NCI-H2107 treated with DMSO at 0.1 percent for 48 hours (cell line): ENCODE measurements around the gene GBA3.

Source experiments
- DNase-seq: peaks from one replicate; lab custom pipeline; 2025; ENCODE audit not compliant: unreplicated experiment; lab: John Stamatoyannopoulos, UW

Gene GBA3

DNA sequence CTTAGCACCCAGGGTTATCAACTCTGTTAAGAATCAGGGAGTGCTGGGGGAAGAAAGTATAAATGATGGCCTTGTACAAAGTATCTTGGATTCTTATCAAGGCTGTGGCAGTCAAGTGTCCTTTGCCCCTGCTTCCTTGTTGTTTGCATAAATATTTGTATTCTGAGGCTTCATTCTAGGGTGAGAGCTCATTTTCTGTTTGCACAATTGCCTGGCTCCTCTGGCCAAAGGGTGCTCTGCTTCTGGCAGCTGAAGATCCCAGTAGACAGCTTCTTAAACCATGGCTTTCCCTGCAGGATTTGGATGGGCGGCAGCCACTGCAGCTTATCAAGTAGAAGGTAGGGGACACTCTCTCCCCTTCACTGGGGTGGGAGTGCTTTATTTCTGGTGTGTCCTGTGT is at the start of gene GBA3:
Gene GBA3 (plus strand): TSS at position 202 of the 400 bp plus-strand sequence.
- DNase-seq, result no peak

- no peak for DNase-seq
Measured at GRCh38 chr4:22643952-22644351, 48.8 kb upstream of the GBA3 start.

- DNase-seq, result no peak
Measured at GRCh38 chr4:22645481-22646182, 47.1 kb upstream of the GBA3 start.

DNA sequence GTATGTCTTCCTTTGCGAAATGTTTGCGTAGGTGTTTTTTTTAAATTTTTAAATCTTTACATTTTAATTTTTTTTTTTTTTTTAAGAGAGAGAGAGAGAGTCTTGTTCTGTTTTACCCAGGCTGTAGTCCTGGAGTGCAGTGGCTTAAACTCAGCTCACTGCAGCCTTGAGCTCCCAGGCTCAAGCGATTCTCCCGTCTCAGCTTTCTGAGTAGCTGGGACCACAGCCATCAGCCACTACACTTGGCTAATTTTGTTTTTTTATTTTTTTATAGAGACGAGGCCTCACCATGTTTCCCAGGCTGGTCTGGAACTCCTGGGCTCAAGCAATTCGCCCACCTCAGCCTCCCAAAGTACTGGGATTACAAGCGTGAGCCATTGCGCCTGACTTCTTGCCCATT is 43.7 kb upstream of the GBA3 start:
- no peak for DNase-seq

DNA sequence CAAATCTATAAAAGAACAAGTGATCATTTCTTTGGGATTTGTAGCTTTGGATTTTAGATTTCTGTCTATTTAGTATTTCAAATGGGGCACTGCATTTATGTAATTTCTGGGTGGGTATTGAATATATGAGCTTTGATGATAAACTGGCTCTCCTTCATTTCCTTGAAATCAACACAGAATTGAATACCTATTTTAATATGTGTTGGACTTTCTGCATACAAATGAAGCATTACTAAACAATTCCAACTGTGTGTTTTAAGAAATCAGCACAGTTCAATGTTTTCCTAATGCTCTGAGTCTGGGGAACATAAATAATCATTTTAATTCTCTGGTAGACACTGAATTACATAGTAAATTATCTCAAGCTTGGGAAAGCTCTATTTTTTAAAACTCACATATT is 42.0 kb upstream of the GBA3 start:
- DNase-seq, result no peak

DNA sequence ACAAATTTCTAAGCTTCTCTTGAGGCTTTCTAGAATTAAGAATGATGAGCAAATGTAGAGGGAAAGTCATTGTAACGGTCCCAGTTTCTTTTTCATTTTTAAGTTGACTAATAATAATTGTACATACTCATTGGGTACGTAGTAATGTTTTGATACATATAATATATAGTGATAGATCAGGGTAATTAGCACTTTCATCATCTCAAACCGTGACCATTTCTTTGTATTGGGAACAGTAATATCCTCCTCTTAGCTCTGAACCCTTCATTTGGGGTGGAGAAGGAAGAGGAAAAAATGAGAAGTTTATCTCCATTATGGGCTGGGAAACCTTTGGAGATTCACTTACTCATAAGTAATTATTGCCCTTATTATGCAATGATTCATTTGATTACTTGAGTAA is 39.0 kb upstream of the GBA3 start:
- no peak for DNase-seq

- no peak for DNase-seq
Measured at GRCh38 chr4:22661443-22661842, 31.3 kb upstream of the GBA3 start.

DNA sequence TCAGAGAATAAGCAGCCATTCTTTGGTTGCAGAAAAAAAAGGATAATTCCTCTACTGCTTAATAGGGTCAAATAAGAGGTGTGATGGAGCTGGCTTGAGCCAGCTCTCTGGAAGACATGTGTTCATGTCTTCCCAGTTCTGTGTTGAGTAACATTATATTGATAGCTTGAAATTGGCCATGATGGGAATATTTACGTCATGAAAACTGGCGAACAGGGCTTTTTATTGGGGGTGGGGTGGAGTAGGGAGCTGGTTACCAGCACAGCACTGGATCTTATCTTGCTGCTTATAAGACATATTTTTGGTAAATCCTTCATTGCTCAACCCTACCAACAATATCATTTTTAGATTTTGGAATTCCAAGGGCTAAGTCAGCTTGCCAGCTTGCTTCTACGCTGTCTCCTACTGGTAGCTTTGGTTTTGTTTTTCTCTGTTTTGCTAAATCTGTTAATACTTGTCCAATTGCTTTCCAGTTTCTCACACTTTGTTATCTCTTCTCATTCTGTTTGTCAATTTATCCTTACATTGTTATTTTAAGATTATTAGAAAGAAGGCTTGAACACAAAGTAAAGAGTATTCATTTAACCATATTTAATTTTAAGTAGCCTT is 25.3 kb upstream of the GBA3 start:
- DNase-seq, result no peak

DNA sequence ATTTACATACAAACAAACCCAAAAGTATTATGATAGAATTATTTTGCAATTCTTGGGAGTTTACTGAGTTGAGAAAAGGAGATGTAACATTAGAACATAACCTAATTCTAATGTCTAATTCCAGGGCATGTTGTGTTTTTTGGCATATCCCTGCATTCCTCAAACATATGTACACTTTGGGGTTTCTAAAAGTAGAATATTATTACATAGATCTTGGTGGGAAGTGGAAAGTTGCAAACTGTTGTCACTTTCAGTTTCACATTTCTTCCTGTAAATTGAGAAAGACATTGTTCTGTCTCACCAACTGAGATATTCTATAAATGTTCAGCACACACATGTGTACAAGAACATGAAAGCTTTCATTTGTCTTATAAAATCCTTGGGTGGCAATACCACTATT is 24.4 kb upstream of the GBA3 start:
- DNase-seq, result no peak

DNA sequence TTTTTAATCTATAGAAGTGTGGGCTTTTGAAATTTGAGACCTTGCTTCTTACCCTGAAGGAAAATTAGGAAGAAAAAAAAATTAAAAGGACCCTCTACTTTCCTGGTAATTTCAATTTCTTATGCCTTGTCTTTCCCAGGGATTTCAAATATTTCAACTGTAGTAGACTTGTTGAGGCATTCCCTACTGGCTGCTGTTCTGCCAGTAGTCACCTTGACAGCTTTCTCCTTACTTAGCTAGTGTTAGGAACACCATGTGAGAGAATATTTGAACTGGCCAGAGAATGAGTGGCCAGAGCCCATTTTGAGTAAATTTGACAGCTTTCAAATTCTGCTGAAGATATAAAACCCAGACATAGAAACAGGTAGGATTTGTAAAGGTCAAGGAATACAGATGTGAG is 24.0 kb upstream of the GBA3 start:
- no peak for DNase-seq

- no peak for DNase-seq
Measured at GRCh38 chr4:22670956-22671355, 21.8 kb upstream of the GBA3 start.

- DNase-seq, result no peak
Measured at GRCh38 chr4:22672519-22672918, 20.2 kb upstream of the GBA3 start.

DNA sequence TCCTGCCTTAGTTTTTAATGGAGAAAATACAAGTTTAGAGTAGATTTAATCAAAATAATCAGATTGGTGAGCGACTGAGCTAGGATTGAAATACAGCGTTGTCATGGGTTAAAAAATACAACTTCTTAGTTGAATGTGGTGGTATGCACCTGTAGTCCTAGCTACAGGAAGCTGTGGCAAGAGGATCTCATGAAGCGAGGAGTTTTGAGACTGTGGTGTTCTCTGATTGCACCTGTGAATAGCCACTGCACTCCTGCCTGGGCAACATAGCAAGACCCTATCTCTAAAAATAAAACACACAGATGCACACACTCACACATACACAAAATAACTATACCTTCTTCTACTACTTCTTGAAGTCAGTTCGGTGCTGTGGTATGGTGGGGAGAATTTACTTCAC is 19.8 kb upstream of the GBA3 start:
- no peak for DNase-seq

DNA sequence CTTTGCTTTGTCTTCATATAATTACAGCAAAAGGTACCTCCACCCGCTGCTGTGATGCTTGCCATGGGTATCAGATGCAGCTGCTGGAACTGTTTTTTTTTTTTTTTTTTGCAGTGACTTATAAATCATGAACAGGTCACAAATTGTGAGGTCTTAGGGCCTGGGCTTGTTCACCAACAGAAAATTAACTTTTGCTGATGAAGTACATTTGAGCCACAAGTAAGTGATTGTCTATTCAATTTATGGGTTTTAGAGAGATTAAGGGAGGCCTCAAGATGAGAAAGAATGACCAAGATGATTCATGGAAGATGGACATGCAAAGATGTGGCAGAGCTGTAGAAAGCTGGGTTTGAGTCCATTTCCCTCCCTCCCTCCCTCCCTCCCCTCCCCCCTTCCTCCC is 18.0 kb upstream of the GBA3 start:
- no peak for DNase-seq

DNA sequence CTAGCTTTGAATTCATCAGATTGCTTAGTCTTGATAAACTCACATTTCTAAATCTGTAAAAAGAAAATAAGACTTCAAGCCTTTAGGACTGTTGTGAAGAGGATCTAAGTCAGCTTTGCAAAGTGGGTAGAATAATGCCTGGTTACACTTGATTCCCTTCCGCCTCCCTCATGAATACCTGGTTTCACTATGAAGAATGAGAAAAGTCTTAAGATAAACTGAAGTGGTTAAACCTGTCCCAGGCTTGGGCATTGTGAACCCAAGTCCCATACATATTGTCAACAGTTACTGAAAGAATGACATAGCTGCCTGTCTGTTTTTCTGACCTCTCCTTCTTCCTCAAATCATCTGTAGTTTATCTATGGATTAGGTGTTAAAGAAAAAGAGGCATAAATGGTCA is 16.7 kb upstream of the GBA3 start:
- no peak for DNase-seq

GRCh38 chr4:22677780-22678179 is 15.0 kb upstream of the GBA3 start:
- no peak for DNase-seq

DNA sequence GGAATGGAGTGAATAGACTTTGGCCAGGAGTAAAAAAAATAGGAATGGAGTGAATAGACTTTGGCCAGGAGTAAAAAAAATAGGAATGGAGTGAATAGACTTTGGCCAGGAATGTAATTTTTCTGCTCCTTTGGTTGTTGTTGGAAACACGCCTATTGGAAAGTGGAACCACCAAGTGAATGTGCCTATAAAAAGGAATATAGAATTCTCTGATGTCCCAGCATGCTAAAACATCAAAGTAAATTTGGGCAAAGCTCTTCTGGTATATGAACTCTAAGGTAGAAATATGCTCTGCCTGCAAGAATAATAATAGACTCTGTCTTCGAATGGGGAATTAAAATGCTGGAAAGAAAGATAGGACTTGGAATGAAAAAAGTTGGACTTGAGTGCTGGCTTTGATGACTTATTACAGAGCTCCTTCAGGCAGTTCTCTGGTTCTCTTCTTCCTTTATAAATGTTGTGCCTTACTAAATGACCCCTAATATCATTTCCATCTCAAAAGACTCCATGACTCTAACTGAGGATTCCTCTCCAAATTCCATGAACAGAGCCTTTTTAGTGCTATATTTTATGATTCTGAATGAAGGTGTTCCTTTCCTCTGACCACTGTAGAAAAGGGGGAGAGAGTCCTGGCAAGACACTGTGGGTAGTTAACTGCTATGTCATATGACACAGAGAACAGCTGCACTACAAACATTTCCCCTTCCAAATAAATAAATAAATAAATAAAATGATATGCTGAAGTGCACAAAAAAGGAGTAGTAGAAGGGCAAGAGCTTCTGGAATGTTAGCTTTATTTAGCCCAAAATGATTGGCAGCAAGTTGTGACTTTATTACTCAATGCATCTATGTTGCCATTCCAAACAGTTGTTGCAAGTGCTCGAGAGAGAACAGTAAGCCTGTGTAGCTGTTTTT is 13.5 kb upstream of the GBA3 start:
- no peak for DNase-seq

DNA sequence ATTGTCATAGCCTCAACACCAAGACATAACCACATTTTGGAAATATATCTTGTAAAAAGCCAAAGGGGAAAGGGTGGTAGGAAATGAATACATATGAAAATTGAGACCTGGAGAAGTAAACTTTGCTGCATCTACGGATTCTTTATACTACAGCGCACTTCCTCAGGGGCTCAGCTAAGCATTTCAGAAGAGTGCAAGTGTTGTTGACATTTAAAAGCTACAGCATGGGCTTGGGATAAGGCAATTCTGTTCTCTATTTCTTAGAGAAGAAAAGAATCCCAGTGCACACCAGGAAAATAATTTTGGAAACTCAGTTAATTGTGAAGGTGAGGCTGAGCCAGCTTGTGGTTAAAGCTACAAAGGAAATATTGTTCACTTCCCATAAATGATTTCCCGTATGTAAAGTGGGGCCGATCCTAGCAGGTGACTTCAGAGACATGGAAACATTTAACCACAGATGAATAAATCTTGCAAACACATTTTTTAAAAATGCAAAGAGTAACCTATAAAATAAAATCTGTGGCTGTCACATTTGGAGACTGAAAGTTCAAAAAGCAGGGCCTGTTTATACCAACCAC is 12.6 kb upstream of the GBA3 start:
- no peak for DNase-seq

GRCh38 chr4:22683726-22684125 is 9.0 kb upstream of the GBA3 start:
- no peak for DNase-seq

- no peak for DNase-seq
Measured at GRCh38 chr4:22686141-22686540, 6.6 kb upstream of the GBA3 start.

DNA sequence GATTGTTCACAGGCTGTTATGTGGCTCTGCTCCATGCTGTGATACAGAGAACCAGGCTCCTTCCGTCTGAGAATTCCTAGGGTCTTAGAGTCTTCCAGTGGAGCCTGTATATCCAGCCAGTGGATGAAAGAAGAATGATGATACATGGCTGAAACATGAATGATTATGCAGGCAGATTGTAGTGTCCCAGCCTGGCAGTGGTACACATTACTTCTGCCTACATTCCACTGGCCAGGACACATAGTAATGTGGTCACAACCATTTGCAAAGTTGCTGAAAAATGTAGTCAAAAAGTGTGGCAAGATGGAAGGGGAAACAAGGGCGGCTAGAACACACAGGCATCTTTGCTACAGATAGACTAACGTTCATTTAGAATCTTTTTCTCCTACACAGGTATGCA is 4.5 kb upstream of the GBA3 start:
- DNase-seq, result no peak

- DNase-seq, result no peak
Measured at GRCh38 chr4:22689428-22689827, 3.3 kb upstream of the GBA3 start.
